D721Med (cell line): Measurements from ENCODE around the gene IL20RB.

Experiments
- DNase-seq: peaks from one replicate; pipeline ENCODE4 v3.0.0; 2011; ENCODE audit warnings: low spot score; ENCODE audit not compliant: insufficient read length
- FAIRE-seq: peaks from 2 replicates; lab custom pipeline; 2011; peaks lifted over from hg19 to GRCh38; lab: Jason Lieb, UNC
- CTCF ChIP-seq: IDR thresholded peaks from 2 replicates; pipeline ENCODE4 v1.5.1; 2012; ENCODE audit warnings: mild to moderate bottlenecking, control low read depth; ENCODE audit not compliant: insufficient read depth; ENCODE audit errors: missing control alignments

Gene IL20RB

GRCh38 chr3:136942803-136943202, 15.0 kb upstream of the IL20RB start:
- no peak for TF ChIP-seq CTCF
- FAIRE-seq (no peak), DNase-seq (no peak)

- TF ChIP-seq CTCF: no peak
- DNase-seq: no peak
- no peak for FAIRE-seq
These were observed 14.3 kb upstream of the IL20RB start for GRCh38 chr3:136943436-136943835.

GRCh38 chr3:136946978-136947377, 10.8 kb upstream of the IL20RB start:
- DNase-seq: no peak
- no peak for TF ChIP-seq CTCF
- no peak for FAIRE-seq

GRCh38 chr3:136947477-136947876, 10.3 kb upstream of the IL20RB start:
- TF ChIP-seq CTCF: no peak
- FAIRE-seq (no peak), DNase-seq (no peak)

GRCh38 chr3:136949146-136949545, 8.6 kb upstream of the IL20RB start:
- FAIRE-seq (no peak), DNase-seq (no peak)
- TF ChIP-seq CTCF: no peak

GRCh38 chr3:136949708-136950107, 8.1 kb upstream of the IL20RB start:
- peak; percentile 33 for TF ChIP-seq CTCF
- DNase-seq (no peak), FAIRE-seq (no peak)

GRCh38 chr3:136950623-136951022, 7.2 kb upstream of the IL20RB start:
- FAIRE-seq (no peak), DNase-seq (no peak)
- no peak for TF ChIP-seq CTCF
